GM19395 (cell line): Measurements from ENCODE around the gene GLUD2.
"Not testable (repeated sequence)": the region's sequence is repeated elsewhere in the genome, so short reads cannot be mapped to it uniquely, and the experiment has no call there.

Experiments
- ATAC-seq: cut with Tn5 transposase; IDR thresholded peaks from one replicate; pipeline ENCODE4 v1.9.1; 2021; ENCODE audit warnings: mild to moderate bottlenecking, moderate library complexity; ENCODE audit not compliant: unreplicated experiment

Gene GLUD2

DNA sequence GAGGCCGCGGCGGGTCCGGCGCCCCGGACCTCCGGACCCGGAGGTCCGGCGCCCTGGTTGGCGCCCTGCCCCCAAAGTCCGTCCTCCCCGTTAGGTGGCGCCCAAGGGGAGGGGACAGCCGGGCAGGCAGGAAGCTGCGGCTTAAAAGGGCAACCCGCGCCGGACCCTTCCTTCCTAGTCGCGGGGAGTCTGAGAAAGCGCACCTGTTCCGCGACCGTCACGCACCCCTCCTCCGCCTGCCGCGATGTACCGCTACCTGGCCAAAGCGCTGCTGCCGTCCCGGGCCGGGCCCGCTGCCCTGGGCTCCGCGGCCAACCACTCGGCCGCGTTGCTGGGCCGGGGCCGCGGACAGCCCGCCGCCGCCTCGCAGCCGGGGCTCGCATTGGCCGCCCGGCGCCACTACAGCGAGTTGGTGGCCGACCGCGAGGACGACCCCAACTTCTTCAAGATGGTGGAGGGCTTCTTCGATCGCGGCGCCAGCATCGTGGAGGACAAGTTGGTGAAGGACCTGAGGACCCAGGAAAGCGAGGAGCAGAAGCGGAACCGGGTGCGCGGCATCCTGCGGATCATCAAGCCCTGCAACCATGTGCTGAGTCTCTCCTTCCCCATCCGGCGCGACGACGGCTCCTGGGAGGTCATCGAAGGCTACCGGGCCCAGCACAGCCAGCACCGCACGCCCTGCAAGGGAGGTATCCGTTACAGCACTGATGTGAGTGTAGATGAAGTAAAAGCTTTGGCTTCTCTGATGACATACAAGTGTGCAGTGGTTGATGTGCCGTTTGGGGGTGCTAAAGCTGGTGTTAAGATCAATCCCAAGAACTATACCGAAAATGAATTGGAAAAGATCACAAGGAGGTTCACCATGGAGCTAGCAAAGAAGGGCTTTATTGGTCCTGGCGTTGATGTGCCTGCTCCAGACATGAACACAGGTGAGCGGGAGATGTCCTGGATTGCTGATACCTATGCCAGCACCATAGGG lies at the start of gene GLUD2:
Gene GLUD2 (plus strand): TSS at position 170 of the 979 bp plus-strand sequence. CDS start 75 bp downstream, at position 245.
- ATAC-seq = peak; percentile 80

DNA sequence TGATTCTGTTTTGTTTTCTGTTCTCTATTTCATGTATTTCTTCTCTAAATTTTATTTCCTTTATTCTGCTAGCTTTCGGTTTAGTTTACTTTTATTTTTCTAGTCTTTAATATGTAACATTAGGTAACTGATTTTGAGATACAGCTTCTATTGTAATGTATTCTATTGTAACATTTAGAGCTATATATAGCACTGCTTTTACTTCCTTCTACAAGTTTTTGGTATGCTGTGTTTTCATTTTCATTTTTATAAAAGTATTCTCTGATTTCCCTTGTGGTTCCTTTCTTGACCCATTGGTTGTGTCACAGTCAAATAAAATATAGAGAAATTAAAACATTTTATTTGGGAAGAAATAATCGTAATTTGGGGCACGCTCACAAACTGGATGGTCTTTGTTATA lies 48.0 kb upstream of the GLUD2 start:
- peak; percentile 78 for ATAC-seq

DNA sequence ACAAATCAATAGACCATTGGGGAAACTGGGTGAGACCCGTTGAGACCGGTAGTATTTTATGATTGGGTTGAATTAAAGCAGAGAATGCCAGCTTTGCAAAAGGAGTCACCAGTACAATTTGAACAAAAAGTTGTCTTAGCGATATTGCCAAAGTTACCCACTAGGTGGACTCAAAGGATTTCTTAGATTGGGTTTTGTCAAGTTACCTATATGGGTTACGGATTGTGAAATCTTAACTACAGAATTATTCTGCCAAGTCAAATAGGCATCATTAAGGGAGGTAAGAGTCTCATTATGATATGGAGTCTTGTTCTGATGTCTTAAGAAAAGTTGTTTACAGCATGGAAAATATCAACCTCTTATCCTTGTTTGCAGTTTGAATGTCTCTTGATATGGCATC lies 46.8 kb upstream of the GLUD2 start:
- ATAC-seq = no peak

DNA sequence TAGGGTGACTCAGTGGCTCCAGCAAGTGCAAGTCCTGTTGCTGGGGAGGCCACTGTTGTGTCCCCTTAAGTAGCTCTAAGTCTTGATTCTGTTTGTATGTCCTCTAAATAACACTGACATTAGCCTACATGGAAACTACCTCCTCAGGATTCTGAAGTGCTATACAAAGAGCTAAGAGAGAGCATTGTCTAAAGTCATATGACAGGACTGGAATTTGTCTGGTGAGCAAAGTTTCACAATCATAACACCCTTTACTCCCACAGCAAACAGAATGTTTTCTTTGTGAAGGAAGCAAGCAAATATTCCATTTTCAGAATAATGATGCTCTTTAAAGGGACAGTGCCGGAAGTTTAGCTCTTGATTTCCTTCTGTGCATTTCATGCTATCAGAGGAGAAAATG lies 38.5 kb upstream of the GLUD2 start:
- no peak for ATAC-seq

DNA sequence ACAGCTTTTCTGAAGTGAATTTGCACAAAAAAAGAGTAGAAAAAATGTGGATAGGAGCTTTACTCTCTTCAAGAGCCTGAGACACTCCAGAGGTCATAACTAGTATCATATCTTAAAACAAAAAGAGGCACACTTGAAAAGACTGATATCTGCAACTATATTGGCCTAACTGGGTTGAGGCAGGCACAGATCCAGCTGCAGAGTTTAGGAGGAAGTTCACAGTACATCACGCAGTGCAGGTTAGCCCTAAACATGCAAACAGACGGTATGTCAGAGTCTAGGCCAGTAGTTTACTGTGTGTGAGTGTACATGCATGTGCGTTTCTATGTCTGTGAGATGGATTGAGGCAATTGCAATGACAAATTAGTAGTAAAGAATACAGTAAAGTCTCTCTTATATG lies 37.6 kb upstream of the GLUD2 start:
- no peak for ATAC-seq

DNA sequence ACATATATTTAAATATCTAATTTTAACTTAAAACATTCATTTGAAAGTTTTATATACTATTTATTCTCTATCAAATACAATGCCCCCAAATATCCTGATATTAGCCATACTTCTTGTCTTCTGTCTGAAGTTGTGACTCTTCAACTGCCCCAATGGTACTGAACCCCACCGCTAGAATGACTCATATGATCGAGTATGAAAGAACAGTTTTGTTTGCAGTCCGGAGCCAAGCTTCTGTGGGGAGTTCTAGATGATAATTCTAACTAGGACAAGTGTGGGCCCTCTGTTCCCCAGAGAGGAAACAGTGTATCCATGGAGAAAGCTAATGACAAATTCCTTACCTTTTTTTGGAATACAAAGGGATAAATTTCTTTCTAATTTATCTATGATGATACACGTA lies 37.2 kb upstream of the GLUD2 start:
- ATAC-seq = no peak

DNA sequence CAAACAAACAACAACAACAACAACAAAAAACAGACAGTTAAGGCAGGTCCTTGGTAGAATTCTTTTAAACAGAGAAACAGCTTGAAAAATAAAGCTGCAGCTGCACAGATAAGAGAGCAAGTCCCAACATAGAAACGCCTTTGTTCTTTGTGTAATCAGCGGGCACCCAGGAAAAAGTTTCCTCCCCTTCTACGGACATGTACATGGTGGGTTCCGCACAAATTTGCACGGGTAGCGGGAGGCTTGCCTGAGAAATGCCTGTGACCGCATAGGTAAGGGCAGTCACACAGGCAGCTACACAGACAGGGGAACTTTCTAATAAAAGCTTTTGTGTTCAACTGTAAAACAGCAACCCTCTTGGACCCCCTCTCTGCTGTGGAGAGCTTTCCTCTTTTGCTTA lies 36.2 kb upstream of the GLUD2 start:
- ATAC-seq = no peak

DNA sequence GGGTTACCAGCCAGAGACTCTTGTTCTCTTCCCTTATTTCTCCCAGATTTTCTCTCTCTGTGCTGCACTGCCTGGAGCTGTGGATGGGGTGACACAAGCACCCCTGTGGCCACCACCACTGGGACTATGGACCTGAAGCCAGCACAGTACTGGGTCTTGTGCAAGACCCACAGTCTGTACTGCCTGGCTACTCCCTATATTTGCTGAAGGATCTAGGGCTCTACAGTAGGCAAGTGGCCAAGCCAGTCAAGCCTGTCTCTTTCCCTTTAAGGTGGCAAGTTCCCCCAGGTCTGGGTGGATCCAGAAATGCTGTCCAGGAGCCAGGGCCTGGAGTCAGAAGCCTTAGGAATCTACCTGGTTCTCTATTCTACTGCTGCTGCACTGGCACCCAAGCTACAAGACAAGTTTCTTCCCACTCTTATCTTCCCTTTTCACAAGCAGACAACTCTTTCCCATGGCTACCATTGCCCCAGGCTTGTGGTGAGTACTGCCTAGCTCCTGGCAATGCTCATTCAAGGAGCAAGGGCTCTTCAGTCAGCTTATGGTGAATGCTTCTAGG lies 33.4 kb upstream of the GLUD2 start:
- ATAC-seq = no peak

DNA sequence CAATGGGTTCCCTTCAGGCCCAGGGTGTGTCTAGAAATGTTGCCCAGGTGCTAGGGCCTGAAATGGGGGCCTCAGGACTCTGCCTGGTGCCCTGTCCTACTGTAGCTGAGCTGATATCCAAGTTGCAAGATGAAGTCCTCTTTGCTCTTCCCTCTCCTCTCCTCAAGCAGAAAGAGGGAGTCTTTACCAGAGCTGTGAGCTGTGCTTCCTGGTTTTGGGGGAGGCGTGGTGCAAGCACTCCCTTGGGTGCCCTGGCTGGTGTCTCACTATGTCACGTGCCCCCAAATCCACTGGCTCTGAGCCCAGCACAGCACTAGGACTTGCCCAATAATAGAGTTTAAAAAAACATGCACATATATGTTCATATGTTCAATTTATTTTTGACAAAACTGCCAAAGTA lies 32.6 kb upstream of the GLUD2 start:
- ATAC-seq = no peak

DNA sequence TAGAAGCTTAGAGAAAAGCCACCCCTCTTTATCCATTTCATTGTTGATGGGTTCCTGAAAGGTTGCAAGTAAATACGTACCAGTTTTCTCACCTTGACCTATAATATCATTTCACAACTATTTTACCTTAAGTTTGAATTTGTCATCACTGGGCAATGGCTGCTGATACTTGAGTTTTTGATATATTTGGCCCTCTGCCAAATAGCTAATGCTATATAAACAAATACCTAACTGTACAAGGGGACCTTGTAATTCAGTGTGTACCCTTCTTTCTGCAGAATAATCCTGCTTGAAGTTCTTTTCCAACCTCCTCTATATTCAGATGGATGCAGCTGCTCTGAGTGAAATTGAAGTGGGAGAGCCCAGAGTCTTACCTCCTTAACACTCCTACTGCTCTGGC lies 19.0 kb upstream of the GLUD2 start:
- no peak for ATAC-seq

DNA sequence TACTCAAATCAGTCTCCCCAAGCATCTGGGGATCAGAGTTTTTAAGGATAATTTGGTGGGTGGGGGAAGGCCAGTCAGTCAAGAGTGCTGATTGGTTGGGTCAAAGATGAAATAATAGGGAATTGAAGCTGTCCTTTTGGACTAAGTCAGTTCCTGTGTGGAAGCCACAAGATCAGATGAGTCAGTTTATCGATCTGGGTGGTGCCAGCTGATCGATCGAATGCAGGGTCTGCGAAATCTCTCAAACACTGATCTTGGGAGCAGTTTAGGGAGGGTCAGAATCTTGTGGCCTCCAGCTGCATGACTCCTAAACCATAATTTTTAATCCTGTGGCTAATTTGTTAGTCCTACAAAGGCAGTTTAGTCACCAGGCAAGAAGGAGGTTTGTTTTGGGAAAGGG lies 17.3 kb upstream of the GLUD2 start:
- no peak for ATAC-seq

DNA sequence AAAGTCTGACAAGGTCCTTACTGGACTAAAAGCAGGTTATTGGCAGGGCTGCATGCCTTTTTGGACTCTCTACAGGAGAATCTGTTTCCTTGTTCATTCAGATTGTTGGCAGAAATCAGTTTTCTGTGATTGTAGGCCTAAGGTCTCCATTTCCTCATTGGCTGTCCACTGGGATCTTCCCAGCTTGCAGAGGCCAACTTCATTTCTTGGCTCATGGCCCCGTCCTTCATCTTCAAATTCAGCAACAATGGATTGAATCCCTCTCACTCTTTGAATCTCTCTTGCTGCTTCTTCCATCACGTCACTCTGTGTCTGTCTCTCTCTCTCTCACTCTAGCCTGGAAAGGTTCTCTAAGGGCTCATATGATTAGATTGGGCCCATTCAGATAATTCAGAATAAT lies 14.9 kb upstream of the GLUD2 start:
- no peak for ATAC-seq

DNA sequence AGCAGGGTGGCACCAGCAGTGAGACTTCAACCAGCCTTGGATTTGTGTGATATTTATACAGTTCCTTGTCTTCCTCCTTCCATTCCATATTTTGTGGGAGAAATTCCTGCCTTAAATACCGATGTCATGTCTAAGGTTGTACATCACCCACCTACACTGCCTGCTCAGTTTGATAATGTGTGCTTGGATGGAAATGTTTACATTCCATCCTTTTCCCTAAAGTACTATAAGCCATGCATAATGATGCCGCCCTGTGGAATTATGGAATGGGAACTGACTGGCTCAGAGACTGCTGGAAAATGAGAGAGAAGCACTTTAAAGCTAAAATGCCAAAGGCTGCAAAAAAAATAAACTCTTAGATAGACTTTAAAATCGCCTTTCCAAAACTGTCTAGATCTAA lies 11.3 kb upstream of the GLUD2 start:
- no peak for ATAC-seq

DNA sequence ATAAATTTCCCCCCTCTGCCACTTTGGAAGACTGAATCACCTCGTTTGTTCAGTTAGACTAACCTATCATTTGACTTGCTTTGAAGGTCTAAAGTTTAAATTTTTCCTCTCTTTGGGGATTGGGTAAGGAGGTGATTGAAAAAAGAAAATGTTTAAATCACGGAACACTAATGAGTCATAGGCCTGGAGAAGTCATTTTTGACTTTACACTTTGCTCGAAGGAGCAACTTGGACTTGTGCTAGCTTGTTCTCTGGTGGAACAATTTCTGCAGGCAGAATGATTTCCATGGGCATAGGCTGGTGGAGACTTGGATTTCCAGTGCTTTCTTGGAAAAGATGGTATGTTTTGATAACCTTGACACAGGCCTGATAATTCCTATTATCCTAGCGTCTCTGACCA lies 10.5 kb upstream of the GLUD2 start:
- ATAC-seq = no peak

DNA sequence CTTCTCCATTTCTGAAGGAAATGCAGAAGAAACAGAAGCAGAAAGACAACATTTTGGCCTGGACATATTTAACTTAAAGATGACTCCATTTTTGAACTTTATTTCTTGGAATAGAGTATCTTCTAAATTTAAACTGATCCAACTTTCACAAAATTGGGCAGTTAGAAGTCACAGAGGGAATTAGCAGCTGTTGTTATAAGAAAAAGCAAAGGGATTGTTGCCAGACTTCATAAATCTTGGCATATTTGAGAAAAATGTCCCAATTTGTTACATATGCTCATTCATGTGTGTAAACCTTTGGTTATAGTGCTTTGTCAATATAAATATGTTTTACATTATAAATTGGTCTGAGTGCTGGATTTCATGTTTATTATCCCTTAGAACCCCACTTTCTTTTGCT lies 3.4 kb downstream of the GLUD2 start:
- ATAC-seq = no peak

DNA sequence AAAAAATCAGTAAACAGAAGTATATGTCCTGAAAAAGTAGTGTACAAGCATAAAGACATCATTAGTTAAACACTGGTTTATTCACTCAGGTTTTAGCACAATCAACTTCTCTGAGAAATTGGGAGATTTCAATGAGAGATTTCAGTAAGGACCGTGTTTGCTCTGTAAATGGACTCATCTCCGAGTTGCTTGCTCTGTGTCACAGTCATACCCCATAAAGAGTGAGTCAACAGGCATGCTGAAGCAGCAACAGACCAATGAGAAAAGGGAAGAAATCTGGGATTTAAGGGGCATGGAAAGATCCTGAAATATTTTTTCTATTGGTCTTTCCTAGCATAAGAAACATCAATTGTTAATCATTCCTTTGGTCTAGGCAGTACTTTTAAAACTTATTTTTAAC lies 4.7 kb downstream of the GLUD2 start:
- no peak for ATAC-seq

DNA sequence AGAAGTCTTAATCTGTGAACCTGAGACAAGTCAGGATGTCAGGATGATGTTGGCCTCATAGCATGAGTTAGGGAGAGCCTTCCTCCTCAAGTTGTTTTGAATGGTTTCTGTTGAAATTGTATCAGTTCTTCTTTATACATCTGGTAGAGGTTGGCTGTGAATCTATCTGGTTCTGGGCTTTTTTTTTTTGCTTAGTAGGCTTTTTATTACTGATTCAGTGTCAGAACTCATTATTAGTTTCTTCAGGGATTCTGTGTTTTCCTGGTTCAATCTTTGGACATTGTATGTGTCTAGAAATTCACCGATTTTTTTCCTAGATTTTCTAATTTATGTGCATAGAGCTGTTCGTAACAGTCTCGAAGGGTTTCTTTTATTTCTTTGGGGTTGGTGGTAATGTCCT lies 14.9 kb downstream of the GLUD2 start:
- no peak for ATAC-seq

DNA sequence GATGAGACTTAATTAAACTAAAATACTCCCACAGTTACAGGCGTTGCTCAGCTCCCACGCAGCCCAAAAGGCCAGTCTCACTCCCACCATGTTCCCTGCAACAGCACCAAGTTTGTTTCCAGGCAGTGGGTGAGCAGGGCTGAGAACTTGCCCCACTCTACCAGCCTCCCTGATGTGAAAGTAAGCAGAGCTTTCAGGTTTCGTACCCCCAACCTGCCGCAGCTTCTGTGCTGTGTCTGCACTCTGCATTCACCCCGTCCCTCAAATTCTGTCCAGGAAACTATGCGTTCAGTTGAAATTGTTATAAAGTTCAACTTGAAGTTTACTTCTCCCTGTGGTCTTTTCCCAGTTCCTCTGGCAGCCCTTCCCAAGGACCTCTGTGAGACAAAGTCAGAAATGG lies 17.2 kb downstream of the GLUD2 start:
- ATAC-seq = no peak

DNA sequence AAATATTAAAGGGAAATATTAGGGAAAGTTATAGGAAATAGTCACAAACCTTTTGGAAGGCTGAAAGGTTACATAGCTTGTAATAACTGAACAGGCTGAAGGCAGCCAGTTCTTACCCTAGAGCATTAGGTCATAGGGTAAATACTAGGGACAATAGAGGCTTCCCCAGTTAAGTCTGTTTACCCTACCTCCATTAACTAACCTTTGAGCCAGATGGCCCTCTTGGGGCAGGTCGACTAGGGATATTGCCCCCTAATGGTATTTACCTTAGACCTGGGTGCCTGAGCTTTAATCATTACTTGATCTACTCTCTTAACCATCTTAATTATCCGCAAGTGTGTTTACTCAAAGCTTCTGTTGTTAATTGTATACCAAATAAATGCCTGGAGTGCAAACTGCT lies 36.8 kb downstream of the GLUD2 start:
- ATAC-seq = not testable (repeated sequence)

DNA sequence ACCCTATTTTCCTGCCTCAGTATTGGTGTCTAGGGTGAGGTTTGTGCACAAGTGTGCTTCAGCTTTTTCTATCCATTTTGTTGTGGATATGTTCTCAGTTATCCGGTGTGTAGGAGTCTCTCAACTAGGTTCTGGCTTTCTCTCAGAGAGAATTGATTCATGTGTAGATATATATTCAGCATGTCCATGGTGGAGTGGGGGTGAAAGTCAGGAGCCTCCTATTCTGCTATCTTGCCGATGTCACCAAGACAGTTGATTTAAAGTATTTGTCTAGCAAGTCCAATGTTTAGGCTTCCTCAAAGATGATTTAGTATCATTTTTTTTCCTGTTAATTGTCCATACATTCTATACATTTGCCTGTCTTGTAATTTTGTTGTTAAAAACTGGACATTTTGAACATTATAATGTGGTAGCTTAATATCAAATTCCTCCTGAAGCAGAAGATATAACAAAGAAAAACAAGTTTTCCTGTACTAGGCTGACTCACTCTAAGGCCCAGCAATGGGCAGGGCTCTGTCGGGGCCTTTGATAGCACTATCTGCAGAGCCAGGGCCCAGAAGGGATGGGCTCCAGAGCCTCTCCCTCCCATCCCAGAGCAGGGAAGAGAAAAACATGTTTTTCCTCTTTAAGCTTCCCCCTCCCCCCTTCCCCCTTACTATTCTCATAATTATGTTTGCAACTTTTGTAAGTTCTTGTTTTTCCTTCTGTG lies 37.6 kb downstream of the GLUD2 start:
- no peak for ATAC-seq

DNA sequence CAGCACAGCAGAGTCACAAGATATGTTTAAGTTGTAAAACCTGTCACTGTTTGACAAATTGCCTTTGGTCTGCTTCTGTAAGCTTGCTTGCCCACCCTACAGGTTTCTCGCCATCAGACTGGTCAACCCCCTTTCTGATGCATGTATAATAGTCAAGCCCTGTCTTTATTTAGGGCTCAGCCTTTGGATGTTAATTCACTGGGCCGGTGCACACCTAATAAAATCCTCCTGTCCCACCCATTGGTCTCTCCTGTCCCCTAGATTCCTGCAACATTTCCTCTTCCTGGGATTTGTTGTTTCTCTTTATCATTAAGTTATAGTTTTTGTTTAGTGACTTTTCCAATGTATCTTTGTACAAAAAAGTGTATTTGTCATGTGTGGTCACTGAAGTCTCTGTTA lies 38.2 kb downstream of the GLUD2 start:
- ATAC-seq = no peak

DNA sequence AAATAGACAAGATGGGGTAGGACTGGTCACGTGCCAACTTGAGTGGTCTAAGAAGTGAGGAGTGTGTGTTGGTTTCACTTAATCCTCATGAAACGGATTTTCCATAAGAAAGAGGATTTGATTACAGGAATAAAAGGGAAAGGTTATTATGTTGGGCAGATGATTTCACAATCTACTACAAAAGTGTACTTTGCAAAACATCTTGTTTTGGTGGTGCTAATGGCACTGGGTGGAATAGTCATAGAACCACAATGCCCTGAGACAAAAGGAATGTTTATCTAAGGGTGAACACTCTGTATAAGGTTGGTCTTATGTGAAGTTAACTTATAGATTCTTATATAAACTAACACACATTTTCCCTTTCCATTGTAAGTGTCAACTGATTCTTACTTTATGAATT lies 45.6 kb downstream of the GLUD2 start:
- no peak for ATAC-seq
